Upper lobe of left lung (tissue), 6 donors: ENCODE data around the gene GID8. TPM values are rescaled to one million over a fixed set of nuclear protein-coding genes. Genes with fewer than 3 reads are reported as not detected.

Experiments
- ATAC-seq, 2 donors: fragments of 200-7000 bp; cut with Tn5 transposase; one replicate each; pipeline ENCODE4 v1.9.1; 2022; ENCODE audit warnings: mild to moderate bottlenecking in 2 of 2, moderate library complexity in 2 of 2; ENCODE audit not compliant: low FRiP score in 2 of 2
- DNase-seq, 2 donors: peaks; one replicate each; pipeline ENCODE4 v3.0.0-alpha.2; 2019 to 2020
- H3K27ac ChIP-seq, 4 donors: fragments of 200-600 bp; sonication (generic); one replicate each; pipeline ENCODE4 v1.5.1; 2016 to 2019
- H3K27me3 ChIP-seq, 4 donors: fragments of 200-600 bp; sonication (generic); one replicate each; pipeline ENCODE4 v1.5.1; 2017 to 2019
- H3K36me3 ChIP-seq, 4 donors: fragments of 200-600 bp; sonication (generic); one replicate each; pipeline ENCODE4 v1.5.1; 2016 to 2019
- H3K4me1 ChIP-seq, 4 donors: fragments of 200-600 bp; sonication (generic); one replicate each; pipeline ENCODE4 v1.5.1; 2018 to 2019
- H3K4me3 ChIP-seq, 4 donors: fragments of 200-600 bp; sonication (generic); one replicate each; pipeline ENCODE4 v1.5.1; 2017 to 2019; ENCODE audit warnings: mild to moderate bottlenecking in 2 of 4, moderate library complexity in 1 of 4
- H3K9me3 ChIP-seq, 4 donors: fragments of 200-600 bp; sonication (generic); one replicate each; pipeline ENCODE4 v1.5.1; 2018 to 2019
- CTCF ChIP-seq, 6 experiments: fragments of 450-650 bp in 4 of 6; fragments of 200-600 bp in 2 of 6; sonication (generic) in 2 of 6; IDR thresholded peaks; one replicate each; pipeline ENCODE4 v1.5.1; 2016 to 2019; ENCODE audit warnings: antibody characterized with exemption in 6 of 6
- EP300 ChIP-seq, 4 donors: sonication (generic); formaldehyde crosslinking; IDR thresholded peaks; one replicate each; pipeline ENCODE4 v1.5.1; 2017; ENCODE audit warnings: antibody characterized with exemption in 4 of 4, control low read depth in 2 of 4
- POLR2A ChIP-seq, 4 donors: fragments of 450-650 bp; IDR thresholded peaks; one replicate each; pipeline ENCODE4 v1.5.1; 2016 to 2017; ENCODE audit warnings: antibody characterized with exemption in 4 of 4, mild to moderate bottlenecking in 2 of 4
- POLR2AphosphoS5 ChIP-seq, 2 donors: sonication (generic); formaldehyde crosslinking; IDR thresholded peaks; one replicate each; pipeline ENCODE4 v1.5.1; 2017; ENCODE audit warnings: antibody characterized with exemption in 2 of 2
- WGBS, 2 donors: methylation state at CpG; one replicate each; pipeline ENCODE4 v1.1.5; 2017 to 2018; 5-methylcytosine and 5-hydroxymethylcytosine counted together
- total RNA-seq, 6 donors: library from RNA; depleted of rRNA in 4 of 6; stranded (reverse); fragments of >200 nt in 4 of 6; gene quantifications; one replicate each; pipeline versions ENCODE4 v1.1.0 to v1.2.1, GENCODE V29; 2016 to 2021
- donor health status: DM: no; HTN: no; CAD: no; lungs with moderate emphysema.
- donor health status: DM: no; HTN: yes; CAD: no; lungs with severe emphysema.

Gene GID8
- total RNA-seq, 6 donors from 2014 or later = 18.6 to 33.2 (median 26.3) TPM

- TF ChIP-seq POLR2AphosphoS5 (IDR thresholded peaks at IDR 0.05) = no peak
- no peak for TF ChIP-seq CTCF (IDR thresholded peaks at IDR 0.05)
- no peak for TF ChIP-seq EP300 (IDR thresholded peaks at IDR 0.05)
- no peak for TF ChIP-seq POLR2A (IDR thresholded peaks at IDR 0.05)
- H3K4me3 ChIP-seq = no peak overlapping the region
- H3K9me3 ChIP-seq = no peaks in the 10 kb centered on the region
- no peaks in the 10 kb centered on the region for H3K27me3 ChIP-seq
- peaks cover 8 to 13% (median 11%) of the 10 kb centered on the region in 4 donors for H3K4me1 ChIP-seq
- ATAC-seq = no peak
- H3K27ac ChIP-seq = no peak overlapping the region
- peaks cover 22 to 79% (median 58%) of the 10 kb centered on the region in 4 donors for H3K36me3 ChIP-seq
- 93 to 94% methylated on average over 17 of the region's 17 CpGs for WGBS, 2 donors
- no peak for DNase-seq
Measured at GRCh38 chr20:62947532-62948300, 9.8 kb downstream of the GID8 start.

GRCh38 chr20:62949153-62949821, 11.3 kb downstream of the GID8 start:
- 97 to 98% methylated on average over 5 to 6 of the region's 6 CpGs for WGBS, 2 donors
- no peak for DNase-seq
- Histone ChIP-seq H3K9me3 (no peaks in the 10 kb centered on the region), H3K27ac (no peak overlapping the region), H3K4me3 (no peak overlapping the region), H3K27me3 (no peaks in the 10 kb centered on the region), H3K36me3 (peaks cover 13 to 63% (median 43%) of the 10 kb centered on the region in 4 donors), H3K4me1 (peaks cover 22 to 29% (median 25%) of the 10 kb centered on the region in 4 donors)
- no peak for ATAC-seq
- TF ChIP-seq EP300 (IDR thresholded peaks at IDR 0.05) = no peak
- TF ChIP-seq POLR2AphosphoS5 (IDR thresholded peaks at IDR 0.05) = no peak
- TF ChIP-seq CTCF (IDR thresholded peaks at IDR 0.05) = no peak
- TF ChIP-seq POLR2A (IDR thresholded peaks at IDR 0.05) = no peak

GRCh38 chr20:62949962-62950361, 12.0 kb downstream of the GID8 start:
- WGBS, 2 donors = 92 to 98% methylated on average over 8 to 12 of the region's 12 CpGs
- Histone ChIP-seq H3K27ac (no peak overlapping the region), H3K27me3 (no peaks in the 10 kb centered on the region), H3K36me3 (peaks cover 7 to 56% (median 37%) of the 10 kb centered on the region in 4 donors), H3K4me1 (peaks cover 26 to 35% (median 31%) of the 10 kb centered on the region in 4 donors), H3K4me3 (no peak overlapping the region), H3K9me3 (no peaks in the 10 kb centered on the region)
- TF ChIP-seq POLR2A (IDR thresholded peaks at IDR 0.05) (no peak), CTCF (IDR thresholded peaks at IDR 0.05) (no peak), EP300 (IDR thresholded peaks at IDR 0.05) (no peak), POLR2AphosphoS5 (IDR thresholded peaks at IDR 0.05) (no peak)
- no peak for ATAC-seq
- no peak for DNase-seq

- H3K36me3 ChIP-seq = peaks cover 3 to 48% (median 29%) of the 10 kb centered on the region in 4 donors
- ATAC-seq (no peak), DNase-seq (no peak)
- H3K9me3 ChIP-seq = no peaks in the 10 kb centered on the region
- H3K27ac ChIP-seq = no peak overlapping the region
- no peak overlapping the region for H3K4me3 ChIP-seq
- no peak for TF ChIP-seq POLR2AphosphoS5 (IDR thresholded peaks at IDR 0.05)
- TF ChIP-seq CTCF (IDR thresholded peaks at IDR 0.05) = no peak
- no peak for TF ChIP-seq POLR2A (IDR thresholded peaks at IDR 0.05)
- no peak for TF ChIP-seq EP300 (IDR thresholded peaks at IDR 0.05)
- peaks cover 26 to 43% (median 31%) of the 10 kb centered on the region in 4 donors for H3K4me1 ChIP-seq
- 90 to 92% methylated on average over 5 to 8 of the region's 8 CpGs for WGBS, 2 donors
- no peaks in the 10 kb centered on the region for H3K27me3 ChIP-seq
Measured at GRCh38 chr20:62950741-62951140, 12.8 kb downstream of the GID8 start.
